Hepatocyte (in vitro differentiated cells): Measurements from ENCODE around the gene HSD17B2. TPM values are rescaled to one million over a fixed set of nuclear protein-coding genes. Genes with fewer than 3 reads are reported as not detected.

Experiments
- DNase-seq: peaks from one replicate; pipeline ENCODE4 v3.0.0-alpha.2; 2016; ENCODE audit warnings: low spot score
- H2AFZ ChIP-seq: fragments of 200-600 bp; sonication (generic); 2 replicates; pipeline ENCODE4 v1.6.0; 2016; ENCODE audit warnings: antibody characterized with exemption, mild to moderate bottlenecking
- H3K27ac ChIP-seq: fragments of 200-600 bp; sonication (generic); 2 replicates; pipeline ENCODE4 v1.5.1; 2016; ENCODE audit warnings: mild to moderate bottlenecking
- H3K27me3 ChIP-seq: fragments of 200-600 bp; sonication (generic); 2 replicates; pipeline ENCODE4 v1.6.1; 2016
- H3K36me3 ChIP-seq: fragments of 200-600 bp; sonication (generic); replicated peaks from 2 replicates; pipeline ENCODE4 v1.5.1; 2016; ENCODE audit warnings: low read depth; ENCODE audit not compliant: insufficient read depth
- H3K4me1 ChIP-seq: fragments of 200-600 bp; sonication (generic); 2 replicates; pipeline ENCODE4 v1.5.1; 2016; ENCODE audit warnings: mild to moderate bottlenecking, moderate library complexity; ENCODE audit not compliant: insufficient read depth
- H3K4me2 ChIP-seq: fragments of 200-600 bp; sonication (generic); 2 replicates; pipeline ENCODE4 v1.6.0; 2016
- H3K4me3 ChIP-seq: fragments of 200-600 bp; sonication (generic); 2 replicates; pipeline ENCODE4 v1.5.1; 2016; ENCODE audit warnings: mild to moderate bottlenecking
- H3K79me2 ChIP-seq: fragments of 200-600 bp; sonication (generic); 2 replicates; pipeline ENCODE4 v1.6.0; 2017; ENCODE audit warnings: mild to moderate bottlenecking
- H3K9me2 ChIP-seq: fragments of 200-600 bp; sonication (generic); replicated peaks from 2 replicates; pipeline ENCODE4 v1.6.0; 2017; ENCODE audit warnings: mild to moderate bottlenecking; ENCODE audit not compliant: insufficient read depth
- H3K9me3 ChIP-seq: fragments of 200-600 bp; sonication (generic); 2 replicates; pipeline ENCODE4 v1.5.1; 2016; ENCODE audit warnings: low read depth, mild to moderate bottlenecking
- H4K20me1 ChIP-seq: fragments of 200-600 bp; sonication (generic); 2 replicates; pipeline ENCODE4 v1.6.0; 2016; ENCODE audit warnings: mild to moderate bottlenecking; ENCODE audit not compliant: insufficient read depth, poor library complexity, severe bottlenecking
- EZH2 ChIP-seq: fragments of 200-600 bp; sonication (generic); IDR thresholded peaks from 2 replicates; pipeline ENCODE4 v1.6.1; 2016; ENCODE audit warnings: antibody characterized with exemption, mild to moderate bottlenecking, borderline replicate concordance
- EZH2phosphoT487 ChIP-seq: fragments of 200-600 bp; sonication (generic); IDR thresholded peaks from one replicate; pipeline ENCODE4 v1.6.1; 2018; ENCODE audit warnings: antibody characterized with exemption, mild to moderate bottlenecking, low read depth, moderate library complexity; ENCODE audit not compliant: unreplicated experiment, severe bottlenecking
- WGBS: methylation state at CpG from one replicate; pipeline ENCODE4 v1.1.6; 2016; ENCODE audit warnings: low lambda C conversion rate; ENCODE audit errors: missing lambda C conversion rate; 5-methylcytosine and 5-hydroxymethylcytosine counted together
- polyA plus RNA-seq: library from polyadenylated mRNA; unstranded; fragments of >200 nt; fragmentation: Nextera tagmentation; extraction: Ambion mirVana; gene quantifications from 2 replicates; pipeline ENCODE4 v1.2.1, GENCODE V29; 2016
- total RNA-seq: library from RNA; depleted of rRNA; stranded (reverse); fragments of >200 nt; gene quantifications from 2 replicates; pipeline ENCODE4 v1.2.3, GENCODE V29; 2014
- TF ChIP-seq, protein P1 (sequence below): fragments of 200-600 bp; sonication (generic); IDR thresholded peaks from 2 replicates; pipeline ENCODE4 v1.5.1; 2016; ENCODE audit warnings: antibody characterized with exemption, mild to moderate bottlenecking; ENCODE audit not compliant: poor library complexity

The HSD17B2 gene
- total and polyA plus RNA-seq, 2 experiments from 2014 or later: 75.6 to 91.1 TPM

DNA sequence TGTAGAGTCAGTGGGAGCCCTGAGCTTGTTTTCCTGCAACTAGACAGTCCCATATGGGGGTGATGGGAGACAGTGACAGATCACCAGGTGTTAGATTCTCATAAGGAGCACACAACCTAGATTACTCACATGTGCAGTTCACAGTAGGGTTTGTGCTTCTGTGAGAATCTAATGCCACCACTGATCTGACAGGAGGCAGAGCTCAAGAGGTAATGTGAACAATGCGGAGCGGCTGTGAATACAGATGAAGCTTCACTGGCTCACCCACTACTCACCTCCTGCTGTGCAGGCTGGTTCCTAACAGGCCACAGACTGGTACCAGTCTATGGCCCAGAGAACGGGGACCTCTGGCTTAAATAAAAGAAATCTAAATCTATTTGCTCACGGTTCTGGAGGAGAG lies 10.2 kb upstream of the HSD17B2 start:
- no peaks in the 10 kb centered on the region for H3K9me3 ChIP-seq
- TF ChIP-seq EZH2 (no peak), EZH2phosphoT487 (no peak)
- TF ChIP-seq, protein P1, sequence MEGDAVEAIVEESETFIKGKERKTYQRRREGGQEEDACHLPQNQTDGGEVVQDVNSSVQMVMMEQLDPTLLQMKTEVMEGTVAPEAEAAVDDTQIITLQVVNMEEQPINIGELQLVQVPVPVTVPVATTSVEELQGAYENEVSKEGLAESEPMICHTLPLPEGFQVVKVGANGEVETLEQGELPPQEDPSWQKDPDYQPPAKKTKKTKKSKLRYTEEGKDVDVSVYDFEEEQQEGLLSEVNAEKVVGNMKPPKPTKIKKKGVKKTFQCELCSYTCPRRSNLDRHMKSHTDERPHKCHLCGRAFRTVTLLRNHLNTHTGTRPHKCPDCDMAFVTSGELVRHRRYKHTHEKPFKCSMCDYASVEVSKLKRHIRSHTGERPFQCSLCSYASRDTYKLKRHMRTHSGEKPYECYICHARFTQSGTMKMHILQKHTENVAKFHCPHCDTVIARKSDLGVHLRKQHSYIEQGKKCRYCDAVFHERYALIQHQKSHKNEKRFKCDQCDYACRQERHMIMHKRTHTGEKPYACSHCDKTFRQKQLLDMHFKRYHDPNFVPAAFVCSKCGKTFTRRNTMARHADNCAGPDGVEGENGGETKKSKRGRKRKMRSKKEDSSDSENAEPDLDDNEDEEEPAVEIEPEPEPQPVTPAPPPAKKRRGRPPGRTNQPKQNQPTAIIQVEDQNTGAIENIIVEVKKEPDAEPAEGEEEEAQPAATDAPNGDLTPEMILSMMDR: no peak

DNA sequence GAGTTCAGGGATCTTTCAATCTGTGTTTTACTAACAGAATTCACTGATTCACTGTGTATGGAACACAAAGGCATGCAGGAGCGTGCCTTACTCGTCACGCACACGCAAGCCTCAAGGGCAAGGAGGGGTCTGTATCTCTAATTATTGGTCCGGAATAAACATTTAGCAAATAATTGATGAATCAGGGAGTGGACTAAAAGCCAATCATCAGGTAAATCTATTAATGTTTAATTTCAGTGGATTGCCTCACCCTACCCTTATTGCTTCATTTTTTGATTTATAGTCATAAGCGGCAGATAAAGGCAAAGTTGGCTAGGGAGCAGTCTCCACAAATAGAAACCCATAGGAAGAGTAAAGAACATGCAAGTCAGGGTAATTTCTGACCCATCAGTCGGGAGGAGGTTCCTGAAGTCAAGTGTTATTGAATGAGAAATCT lies 7.4 kb upstream of the HSD17B2 start:
- TF ChIP-seq EZH2phosphoT487 (no peak), EZH2 (no peak)
- TF ChIP-seq, protein P1: no peak
- Histone ChIP-seq H3K27ac (peak overlapping the region; percentile 71), H3K4me1 (no peaks in the 10 kb centered on the region), H3K9me3 (no peaks in the 10 kb centered on the region), H3K4me2 (no peak overlapping the region), H4K20me1 (no peaks in the 10 kb centered on the region), H3K36me3 (no peaks in the 10 kb centered on the region), H3K4me3 (no peak overlapping the region), H3K9me2 (no peaks in the 10 kb centered on the region), H3K79me2 (no peaks in the 10 kb centered on the region), H2AFZ (no peak overlapping the region), H3K27me3 (no peaks in the 10 kb centered on the region)
- 84% methylated on average over 7 of the region's 7 CpGs for WGBS
- peak; percentile 29 for DNase-seq

More for the DNA sequence above, 10.2 kb upstream of the HSD17B2 start:
- no peak overlapping the region for H3K27ac ChIP-seq
- H3K36me3 ChIP-seq: no peaks in the 10 kb centered on the region
- no peaks in the 10 kb centered on the region for H3K4me1 ChIP-seq
- H4K20me1 ChIP-seq: no peaks in the 10 kb centered on the region
- DNase-seq: no peak
- no peak overlapping the region for H3K4me2 ChIP-seq
- 91% methylated on average over 4 of the region's 4 CpGs for WGBS
- no peak overlapping the region for H2AFZ ChIP-seq
- no peaks in the 10 kb centered on the region for H3K9me2 ChIP-seq
- H3K79me2 ChIP-seq: no peaks in the 10 kb centered on the region
- H3K4me3 ChIP-seq: no peak overlapping the region
- H3K27me3 ChIP-seq: no peaks in the 10 kb centered on the region

DNA sequence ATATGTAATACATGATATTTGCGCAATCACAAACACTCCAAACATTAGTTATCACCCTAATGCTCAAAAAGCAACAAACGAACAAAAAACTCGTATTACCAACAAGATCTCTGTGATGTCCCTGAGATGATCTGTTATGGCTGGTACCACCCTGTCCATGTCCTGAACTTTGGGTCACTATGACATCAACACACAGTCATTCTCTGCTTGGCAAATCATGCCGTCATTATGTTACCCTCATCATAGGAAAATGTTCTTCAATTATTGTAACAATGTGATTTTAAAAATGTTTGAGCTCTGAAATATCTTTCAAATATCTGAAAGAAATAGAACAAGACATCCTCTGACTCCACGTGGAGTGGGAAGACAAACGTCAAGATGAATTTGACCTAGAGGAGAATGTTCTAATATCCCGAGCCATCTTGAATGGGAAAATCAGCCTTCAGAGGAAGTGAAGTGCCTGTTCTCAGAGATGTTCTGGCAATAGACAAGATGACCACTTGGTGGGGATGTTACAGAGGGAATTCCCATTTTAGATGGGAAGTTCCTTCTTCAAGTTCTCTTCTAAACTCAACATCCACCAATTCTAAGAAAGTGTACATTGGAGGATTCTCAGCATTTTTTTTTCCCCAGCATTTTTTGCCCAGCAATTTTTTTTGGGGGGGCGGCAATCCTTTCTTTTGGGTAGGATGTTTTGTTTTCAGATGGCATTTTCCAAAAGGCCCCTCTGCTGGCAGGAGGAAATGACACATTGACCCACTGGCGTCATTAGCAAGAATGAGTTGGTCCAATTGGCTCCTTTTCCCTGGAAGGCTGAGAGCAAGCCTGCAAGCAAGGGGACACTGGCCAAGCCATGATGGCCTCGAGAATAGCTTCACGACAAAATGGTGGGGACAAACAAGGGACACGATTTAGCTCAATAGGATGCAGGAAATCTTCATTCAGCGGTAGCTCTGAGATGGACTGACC lies 3.7 kb upstream of the HSD17B2 start:
- 75% methylated on average over 13 of the region's 13 CpGs for WGBS

More for the DNA sequence above, 3.7 kb upstream of the HSD17B2 start:
- peak; percentile 78 for DNase-seq
- no peak overlapping the region for H3K27ac ChIP-seq
- H3K9me3 ChIP-seq: no peaks in the 10 kb centered on the region
- H3K79me2 ChIP-seq: peaks cover 10% of the 10 kb centered on the region
- H3K27me3 ChIP-seq: no peaks in the 10 kb centered on the region
- H3K4me3 ChIP-seq: no peak overlapping the region
- no peaks in the 10 kb centered on the region for H4K20me1 ChIP-seq
- peaks cover 15% of the 10 kb centered on the region for H3K4me1 ChIP-seq
- no peak overlapping the region for H2AFZ ChIP-seq
- no peak overlapping the region for H3K4me2 ChIP-seq
- TF ChIP-seq, protein P1: peak; percentile 70
- no peak for TF ChIP-seq EZH2
- TF ChIP-seq EZH2phosphoT487: no peak
- no peaks in the 10 kb centered on the region for H3K9me2 ChIP-seq
- H3K36me3 ChIP-seq: no peaks in the 10 kb centered on the region
